Chondrocyte (in vitro differentiated cells): ENCODE results near the gene CFAP54. TPM values are rescaled to one million over a fixed set of nuclear protein-coding genes. Genes with fewer than 3 reads are reported as not detected.

Source experiments
- DNase-seq: peaks from one replicate; pipeline ENCODE4 v3.0.0; 2021; ENCODE audit warnings: mixed read lengths, low spot score
- H3K27ac Mint-ChIP-seq: one replicate; pipeline ENCODE4 v1.8.0; 2021; ENCODE audit warnings: mild to moderate bottlenecking, moderate library complexity, mixed read lengths; ENCODE audit not compliant: unreplicated experiment
- H3K27me3 Mint-ChIP-seq: 2 replicates; pipeline ENCODE4 v1.8.0; 2021; ENCODE audit warnings: low read depth, mixed read lengths
- H3K36me3 Mint-ChIP-seq: 2 replicates; pipeline ENCODE4 v1.8.0; 2021; ENCODE audit warnings: low read depth, mixed read lengths
- H3K4me1 Mint-ChIP-seq: 2 replicates; pipeline ENCODE4 v1.8.0; 2021; ENCODE audit warnings: low read depth, mild to moderate bottlenecking, mixed read lengths
- H3K4me3 Mint-ChIP-seq: one replicate; pipeline ENCODE4 v1.8.0; 2021; ENCODE audit warnings: mild to moderate bottlenecking, moderate library complexity, mixed read lengths; ENCODE audit not compliant: unreplicated experiment
- H3K9me3 Mint-ChIP-seq: 2 replicates; pipeline ENCODE4 v1.8.0; 2021; ENCODE audit warnings: low read depth, mixed read lengths
- CTCF ChIP-seq: fragments of 200-600 bp; sonication (generic); IDR thresholded peaks from 2 replicates; pipeline ENCODE4 v1.5.0; 2021; ENCODE audit warnings: antibody characterized with exemption, mild to moderate bottlenecking, moderate library complexity
- total RNA-seq: library from RNA; stranded (reverse); gene quantifications from 3 replicates; pipeline ENCODE4 v1.2.1, GENCODE V29; 2021

Gene CFAP54
- total RNA-seq, 1 donor from 2014 or later: 0.15 TPM

GRCh38 chr12:96807741-96808140, 318.4 kb downstream of the CFAP54 start:
- Mint-ChIP-seq H3K9me3 (peaks cover 35% of the 10 kb centered on the region), H3K36me3 (no peaks in the 10 kb centered on the region), H3K4me1 (peaks cover 6% of the 10 kb centered on the region), H3K4me3 (no peak overlapping the region), H3K27ac (no peak overlapping the region), H3K27me3 (peaks cover 4% of the 10 kb centered on the region)
- TF ChIP-seq CTCF: no peak
- no peak for DNase-seq

- DNase-seq: no peak
- no peak overlapping the region for H3K27ac Mint-ChIP-seq
- H3K9me3 Mint-ChIP-seq: peaks cover 29% of the 10 kb centered on the region
- peaks cover 5% of the 10 kb centered on the region for H3K27me3 Mint-ChIP-seq
- peaks cover 6% of the 10 kb centered on the region for H3K4me1 Mint-ChIP-seq
- no peak for TF ChIP-seq CTCF
- H3K36me3 Mint-ChIP-seq: no peaks in the 10 kb centered on the region
- no peak overlapping the region for H3K4me3 Mint-ChIP-seq
These were observed 319.2 kb downstream of the CFAP54 start for GRCh38 chr12:96808587-96808986.

GRCh38 chr12:96809522-96809921, 320.1 kb downstream of the CFAP54 start:
- peaks cover 23% of the 10 kb centered on the region for H3K9me3 Mint-ChIP-seq
- H3K27me3 Mint-ChIP-seq: peaks cover 5% of the 10 kb centered on the region
- no peak for TF ChIP-seq CTCF
- H3K27ac Mint-ChIP-seq: no peak overlapping the region
- no peak overlapping the region for H3K4me3 Mint-ChIP-seq
- no peaks in the 10 kb centered on the region for H3K36me3 Mint-ChIP-seq
- DNase-seq: no peak
- H3K4me1 Mint-ChIP-seq: peaks cover 6% of the 10 kb centered on the region

GRCh38 chr12:96810057-96810456, 320.7 kb downstream of the CFAP54 start:
- DNase-seq: no peak
- TF ChIP-seq CTCF: no peak
- Mint-ChIP-seq H3K27me3 (peaks cover 6% of the 10 kb centered on the region), H3K27ac (no peak overlapping the region), H3K9me3 (peaks cover 17% of the 10 kb centered on the region), H3K4me3 (no peak overlapping the region), H3K36me3 (no peaks in the 10 kb centered on the region), H3K4me1 (peaks cover 6% of the 10 kb centered on the region)

GRCh38 chr12:96810477-96810876, 321.1 kb downstream of the CFAP54 start:
- H3K27me3 Mint-ChIP-seq: peaks cover 6% of the 10 kb centered on the region
- TF ChIP-seq CTCF: no peak
- H3K36me3 Mint-ChIP-seq: no peaks in the 10 kb centered on the region
- H3K4me3 Mint-ChIP-seq: no peak overlapping the region
- peaks cover 6% of the 10 kb centered on the region for H3K4me1 Mint-ChIP-seq
- H3K27ac Mint-ChIP-seq: no peak overlapping the region
- DNase-seq: no peak
- peaks cover 13% of the 10 kb centered on the region for H3K9me3 Mint-ChIP-seq
